Measurements from ENCODE around the gene TAP1.

The TAP1 gene

DNA sequence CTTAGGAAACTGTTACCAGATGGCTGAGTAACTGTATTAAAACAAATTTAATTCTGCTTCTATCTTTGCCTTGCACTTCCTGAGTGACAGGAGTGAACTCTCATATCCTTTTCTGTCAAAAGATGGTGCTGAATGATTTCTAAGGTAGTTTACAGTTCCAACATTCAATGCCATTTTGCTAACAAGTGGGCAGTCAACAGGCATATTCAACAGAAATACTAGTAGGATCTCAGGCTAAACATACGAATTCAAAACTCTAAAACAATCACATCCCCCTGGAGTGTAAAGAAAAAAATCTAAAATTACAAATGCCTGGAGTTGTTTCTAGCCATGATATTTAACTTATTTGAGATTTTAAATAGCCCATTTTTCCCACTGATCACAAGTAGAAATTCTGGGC, 7.2 kb upstream of the TAP1 start:
- DNase-seq (ENCODE audit: low read depth): no peak

DNA sequence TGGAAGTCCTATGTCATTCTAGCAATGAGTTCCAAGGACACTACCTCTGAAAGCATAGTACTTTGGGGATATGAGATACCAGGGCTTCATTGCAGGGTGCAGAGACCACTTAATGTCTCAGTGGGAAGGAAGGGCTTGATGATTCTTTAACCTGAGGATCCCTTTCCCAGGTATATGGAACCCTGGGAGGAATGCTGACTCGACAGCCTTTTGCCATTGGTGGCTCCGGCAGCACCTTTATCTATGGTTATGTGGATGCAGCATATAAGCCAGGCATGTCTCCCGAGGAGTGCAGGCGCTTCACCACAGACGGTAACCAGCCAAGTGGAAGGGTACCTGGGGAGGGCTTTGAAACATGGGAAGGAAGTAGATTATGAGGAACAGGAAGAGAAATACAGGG, 4.7 kb upstream of the TAP1 start:
- DNase-seq (ENCODE audit: low read depth): no peak

DNA sequence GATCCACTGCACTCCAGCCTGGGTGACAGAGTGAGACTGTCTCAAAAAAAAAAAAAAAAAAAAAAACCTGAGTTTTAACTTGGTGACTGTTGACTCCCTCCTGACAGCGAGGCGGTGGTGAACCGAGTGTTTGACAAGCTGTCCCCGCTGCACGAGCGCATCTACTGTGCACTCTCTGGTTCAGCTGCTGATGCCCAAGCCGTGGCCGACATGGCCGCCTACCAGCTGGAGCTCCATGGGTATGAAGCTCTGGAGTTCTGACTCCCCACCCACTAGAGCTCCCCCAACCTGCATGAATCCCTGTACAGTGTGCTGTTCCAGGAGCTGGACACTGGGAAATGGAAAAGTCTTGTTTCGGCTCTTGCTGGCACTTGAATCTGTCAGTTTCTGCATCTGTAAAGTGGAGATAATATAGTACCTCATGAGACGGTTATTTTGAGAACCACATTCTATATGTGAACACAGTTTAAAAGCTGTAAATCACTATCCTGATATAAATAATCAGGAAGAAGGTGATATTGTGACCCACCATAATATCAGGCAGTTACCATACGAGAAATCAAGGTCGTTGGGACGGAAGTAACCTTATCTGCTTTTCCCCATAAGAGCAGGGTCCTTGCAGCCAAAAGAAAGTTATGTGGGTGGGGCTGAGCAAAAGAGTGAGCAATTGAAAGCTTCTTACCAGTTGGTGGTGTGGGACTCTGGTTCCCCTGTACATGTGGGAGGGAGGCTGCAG, 3.8 kb upstream of the TAP1 start:
- DNase-seq (ENCODE audit: low read depth): no peak

DNA sequence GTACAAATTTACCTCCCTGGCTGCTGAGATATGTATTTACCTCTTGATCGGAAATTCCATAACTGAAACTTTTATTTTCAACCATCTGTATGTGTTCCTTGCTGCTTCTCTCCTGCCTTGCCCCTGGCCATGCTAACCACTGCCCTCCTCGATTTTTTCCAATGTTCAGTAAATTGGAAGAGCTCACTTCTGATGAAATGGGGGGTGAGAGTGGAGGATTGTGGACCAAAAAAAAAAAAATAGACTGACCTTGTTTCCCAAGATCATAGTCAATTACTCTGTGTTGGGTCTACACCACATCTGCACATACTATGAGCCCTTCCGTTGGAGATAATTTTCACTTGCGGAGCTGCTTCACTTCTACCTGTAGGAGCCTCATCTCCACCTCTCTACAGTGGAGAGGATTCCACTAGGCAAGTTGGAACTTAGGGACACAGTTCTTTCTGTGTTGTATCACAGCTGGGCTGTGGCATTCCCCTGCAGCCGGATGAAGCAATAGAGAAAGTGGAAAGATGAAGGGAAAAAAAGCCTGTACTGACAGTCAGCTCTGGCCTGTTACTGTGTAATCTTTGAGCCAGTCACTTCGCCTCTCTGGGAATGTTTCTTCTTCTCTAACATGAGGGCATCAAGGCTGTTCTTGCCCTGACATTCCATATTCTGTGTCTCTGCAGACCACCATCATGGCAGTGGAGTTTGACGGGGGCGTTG, 2.1 kb upstream of the TAP1 start:
- DNase-seq (ENCODE audit: low read depth): no peak

DNA sequence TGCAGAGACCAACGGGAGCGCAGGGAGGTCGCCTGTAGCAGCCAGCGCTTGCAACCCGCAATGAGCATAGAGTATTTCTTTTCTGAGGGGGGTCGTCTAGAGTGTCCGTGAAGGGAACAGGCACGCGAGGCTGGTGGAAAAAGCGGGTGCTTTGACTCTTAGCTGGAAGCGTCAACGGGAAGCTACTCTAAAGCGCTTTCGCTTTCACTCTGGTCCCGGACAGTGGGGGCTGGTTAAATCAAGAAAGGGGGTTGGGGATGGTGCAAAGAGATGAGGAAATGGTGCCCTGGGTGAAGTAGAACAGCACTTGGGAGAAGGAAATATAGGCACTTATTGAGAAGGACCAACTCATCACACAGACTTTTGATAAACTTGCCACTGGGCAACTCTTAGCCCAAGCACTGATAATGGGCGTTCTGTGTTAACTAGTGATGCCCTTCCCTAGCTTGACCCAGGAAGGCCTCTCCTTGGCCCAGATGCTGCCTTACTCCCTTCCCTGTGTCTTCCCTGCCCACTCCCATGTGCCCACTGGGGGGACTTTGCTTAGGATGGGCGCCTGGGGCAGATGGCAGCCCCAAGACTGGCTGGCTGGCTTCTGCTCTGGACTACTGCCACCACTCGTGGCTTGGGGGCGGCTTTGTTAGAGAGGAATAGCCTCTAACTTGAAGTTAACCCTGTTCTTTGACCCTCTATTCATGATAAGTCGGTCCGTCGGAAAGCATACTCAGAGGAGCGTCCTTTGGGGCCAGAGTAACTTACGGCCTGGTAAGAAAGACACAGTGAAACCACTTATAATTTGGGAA, 1.1 kb upstream of the TAP1 start:
- peak; percentile 61 for DNase-seq (ENCODE audit: low read depth)

DNA sequence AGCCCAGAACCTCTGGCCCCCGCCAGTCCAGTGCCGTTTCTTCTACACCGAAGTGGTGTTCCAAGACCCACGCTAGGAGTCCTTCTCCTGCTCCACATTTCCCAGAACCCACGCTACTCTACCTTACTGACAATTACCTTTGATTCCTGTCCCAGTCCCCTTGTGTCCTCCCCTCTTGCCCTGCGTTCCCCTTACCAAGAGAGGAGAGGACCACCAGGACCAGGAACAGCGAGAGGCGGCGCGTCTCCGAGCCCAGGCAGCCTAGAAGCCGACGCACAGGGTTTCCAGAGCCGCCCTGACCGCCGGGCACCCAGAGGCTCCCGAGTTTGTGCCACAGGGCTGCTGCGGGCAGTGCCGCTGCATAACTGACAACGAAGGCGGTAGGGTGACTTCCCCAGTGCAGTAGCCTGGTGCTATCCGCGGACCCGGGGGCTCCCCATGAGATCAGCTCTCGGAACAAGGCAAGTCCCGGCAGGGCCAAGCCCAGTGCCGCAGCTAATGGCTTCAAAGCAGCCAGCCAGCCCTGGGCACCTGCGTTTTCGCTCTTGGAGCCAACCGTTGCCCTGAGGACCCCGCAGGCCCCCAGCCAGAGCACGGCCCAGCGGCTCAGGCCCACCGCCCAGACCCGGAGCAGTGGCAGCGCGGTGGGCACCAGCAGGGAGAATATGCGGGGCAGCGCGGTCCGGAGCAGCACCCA, 512 bp downstream of the TAP1 start:
- no peak for DNase-seq (ENCODE audit: low read depth)

DNA sequence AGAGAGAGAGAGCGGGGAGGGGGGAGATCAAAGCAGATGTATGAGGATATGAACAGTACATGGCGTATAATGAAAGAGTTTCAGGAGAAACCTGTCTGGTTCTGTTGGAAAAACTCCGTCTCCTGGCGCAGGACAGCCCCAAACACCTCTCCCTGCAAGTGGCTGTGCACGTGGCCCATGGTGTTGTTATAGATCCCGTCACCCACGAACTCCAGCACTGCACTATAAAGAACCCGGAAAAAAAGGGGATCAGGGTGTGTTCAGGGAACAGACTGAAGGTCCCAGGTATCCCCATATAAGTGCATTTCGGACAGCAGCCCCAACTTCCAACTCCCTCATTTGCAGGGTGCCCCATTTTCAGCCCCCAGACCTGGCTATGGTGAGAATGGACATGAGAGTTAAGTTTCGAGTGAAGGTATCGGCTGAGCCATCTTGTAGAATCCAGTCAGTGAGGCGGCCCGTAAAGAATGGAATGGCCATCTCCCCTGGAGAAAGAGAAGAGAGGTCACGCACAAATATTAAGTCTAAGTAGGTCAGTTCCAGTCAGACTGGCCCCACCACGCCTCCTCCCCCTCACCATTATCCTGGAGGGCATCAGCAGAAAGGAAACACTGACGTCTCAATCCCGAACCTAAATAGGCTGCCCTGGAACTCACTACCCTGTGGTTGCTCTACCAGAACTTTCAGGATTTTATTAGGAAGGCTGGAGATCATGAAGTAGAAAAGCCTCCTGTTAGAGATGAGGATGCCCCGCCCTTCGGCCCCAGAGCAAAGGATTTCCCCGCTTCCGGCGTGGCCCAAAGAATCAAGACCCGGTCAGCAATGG, 1.3 kb downstream of the TAP1 start:
- DNase-seq (ENCODE audit: low read depth): no peak

DNA sequence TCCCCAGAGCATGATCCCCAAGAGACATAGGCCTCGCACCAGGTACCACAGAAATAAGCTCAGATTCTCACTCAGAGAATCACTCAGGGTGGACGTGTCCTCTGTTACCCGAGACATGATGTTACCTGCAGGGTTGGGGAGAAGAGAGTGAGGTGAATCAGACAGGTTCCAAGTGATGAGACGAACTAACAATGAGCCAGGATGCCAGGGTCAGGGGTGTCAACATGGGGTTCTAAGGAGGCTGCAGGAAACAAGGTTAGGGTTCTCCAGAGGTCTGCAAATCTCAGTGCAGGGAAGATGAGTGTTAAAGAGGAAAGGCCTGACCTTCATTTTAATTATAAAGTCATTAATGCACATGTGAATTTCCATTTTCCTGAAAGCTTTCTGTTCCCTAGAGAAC, 2.5 kb downstream of the TAP1 start:
- no peak for DNase-seq (ENCODE audit: low read depth)

DNA sequence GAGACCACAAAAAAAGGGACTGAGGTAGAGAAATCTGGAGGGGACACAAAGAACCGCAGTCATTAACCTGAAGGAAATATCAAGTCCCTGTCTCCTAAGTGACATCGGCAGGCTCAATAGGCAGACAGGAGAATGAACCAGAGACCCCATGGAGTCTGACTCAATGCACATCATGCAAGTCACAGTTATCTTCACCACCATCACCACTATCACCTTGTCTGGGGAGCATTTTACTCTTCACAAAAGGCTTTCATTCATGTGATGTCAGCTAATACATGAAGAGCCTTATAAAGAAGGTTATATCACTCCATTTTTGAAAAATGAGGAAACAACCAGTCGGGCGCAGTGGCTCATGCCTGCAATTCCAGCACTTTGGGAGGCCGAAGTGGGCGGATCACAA, 4.4 kb downstream of the TAP1 start:
- DNase-seq (ENCODE audit: low read depth): no peak

DNA sequence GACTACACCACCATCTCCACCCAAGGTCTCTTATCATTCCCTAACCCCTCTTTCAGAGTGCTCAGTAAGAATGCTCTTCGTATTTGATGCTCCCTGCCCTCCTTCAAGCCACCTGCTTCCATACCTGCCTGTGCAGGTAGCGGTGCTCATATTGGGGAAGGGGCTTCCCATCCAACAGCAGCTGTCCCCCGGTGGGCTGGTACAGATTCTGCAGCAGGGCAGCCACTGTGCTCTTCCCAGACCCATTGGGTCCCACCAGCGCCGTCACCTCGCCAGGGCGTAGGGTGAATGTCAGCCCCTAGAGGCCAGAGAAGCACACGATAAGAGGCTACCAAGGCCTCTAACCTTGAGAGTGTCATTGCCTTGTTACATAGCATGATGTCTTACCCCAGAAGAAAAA, 5.7 kb downstream of the TAP1 start:
- DNase-seq (ENCODE audit: low read depth): no peak

DNA sequence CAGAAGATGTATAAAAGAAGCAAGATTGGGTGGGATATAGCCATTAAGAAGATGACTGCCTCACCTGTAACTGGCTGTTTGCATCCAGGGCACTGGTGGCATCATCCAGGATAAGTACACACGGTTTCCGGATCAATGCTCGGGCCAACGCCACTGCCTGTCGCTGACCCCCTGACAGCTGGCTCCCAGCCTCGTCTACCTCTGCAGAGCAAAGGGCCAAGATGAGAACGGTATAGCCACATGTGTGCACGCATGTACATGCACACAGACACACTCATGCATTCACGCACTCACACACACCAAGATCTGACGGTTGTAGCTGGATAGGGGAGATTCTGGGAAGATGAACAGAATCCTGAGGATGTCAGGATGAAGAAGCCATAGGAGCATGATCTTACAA, 6.5 kb downstream of the TAP1 start:
- DNase-seq (ENCODE audit: low read depth): no peak

DNA sequence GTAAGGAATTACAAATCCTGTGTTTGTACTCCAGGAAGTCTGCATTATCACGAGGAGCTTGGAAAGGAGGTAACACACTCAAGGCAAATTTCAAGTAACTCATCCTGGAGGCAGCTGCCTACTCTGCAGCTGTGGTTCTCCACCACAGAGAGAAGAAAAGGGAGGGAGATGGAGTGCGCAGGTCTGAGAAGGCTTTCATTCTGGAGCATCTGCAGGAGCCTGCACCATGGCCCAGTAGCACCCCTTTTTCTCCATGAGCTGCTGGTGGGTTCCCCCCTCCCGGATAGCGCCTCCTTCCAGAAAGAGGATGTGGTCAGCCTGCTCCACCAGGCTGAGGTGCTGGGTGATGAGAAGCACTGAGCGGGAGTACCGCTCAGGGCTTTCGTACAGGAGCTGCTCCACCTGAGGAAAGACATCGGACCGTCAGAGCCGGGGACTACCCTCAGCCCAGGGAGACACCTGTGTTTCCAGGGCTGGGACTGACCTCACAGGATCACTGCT, 8.1 kb downstream of the TAP1 start:
- peak; percentile 35 for DNase-seq (ENCODE audit: low read depth)

DNA sequence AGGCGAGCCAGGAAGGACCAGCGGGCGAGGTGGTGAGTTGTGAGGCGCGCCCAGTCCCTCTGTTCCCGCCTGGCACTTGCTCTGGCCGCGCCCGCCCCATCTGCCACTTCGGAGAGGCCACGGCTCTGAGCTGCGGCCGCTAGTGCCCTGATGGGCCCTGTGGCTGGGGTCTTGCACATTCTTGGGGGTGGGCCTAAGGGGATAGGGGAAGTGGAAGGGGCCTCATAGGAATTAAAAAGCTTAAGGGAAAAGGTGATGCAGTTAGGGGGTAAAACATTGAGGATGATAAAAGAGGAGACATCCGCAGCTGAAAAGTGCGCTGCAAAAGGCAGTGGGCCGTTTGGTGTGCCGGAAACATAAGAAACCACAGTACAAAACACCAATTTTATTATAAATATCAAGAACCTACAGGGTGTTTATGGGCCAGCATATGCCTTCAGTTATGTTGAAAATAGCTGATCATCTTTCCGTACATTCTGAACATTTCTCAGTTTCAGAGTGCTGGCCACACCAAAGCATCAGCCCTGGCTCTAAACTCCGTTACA, 8.6 kb downstream of the TAP1 start:
- no peak for DNase-seq (ENCODE audit: low read depth)

DNA sequence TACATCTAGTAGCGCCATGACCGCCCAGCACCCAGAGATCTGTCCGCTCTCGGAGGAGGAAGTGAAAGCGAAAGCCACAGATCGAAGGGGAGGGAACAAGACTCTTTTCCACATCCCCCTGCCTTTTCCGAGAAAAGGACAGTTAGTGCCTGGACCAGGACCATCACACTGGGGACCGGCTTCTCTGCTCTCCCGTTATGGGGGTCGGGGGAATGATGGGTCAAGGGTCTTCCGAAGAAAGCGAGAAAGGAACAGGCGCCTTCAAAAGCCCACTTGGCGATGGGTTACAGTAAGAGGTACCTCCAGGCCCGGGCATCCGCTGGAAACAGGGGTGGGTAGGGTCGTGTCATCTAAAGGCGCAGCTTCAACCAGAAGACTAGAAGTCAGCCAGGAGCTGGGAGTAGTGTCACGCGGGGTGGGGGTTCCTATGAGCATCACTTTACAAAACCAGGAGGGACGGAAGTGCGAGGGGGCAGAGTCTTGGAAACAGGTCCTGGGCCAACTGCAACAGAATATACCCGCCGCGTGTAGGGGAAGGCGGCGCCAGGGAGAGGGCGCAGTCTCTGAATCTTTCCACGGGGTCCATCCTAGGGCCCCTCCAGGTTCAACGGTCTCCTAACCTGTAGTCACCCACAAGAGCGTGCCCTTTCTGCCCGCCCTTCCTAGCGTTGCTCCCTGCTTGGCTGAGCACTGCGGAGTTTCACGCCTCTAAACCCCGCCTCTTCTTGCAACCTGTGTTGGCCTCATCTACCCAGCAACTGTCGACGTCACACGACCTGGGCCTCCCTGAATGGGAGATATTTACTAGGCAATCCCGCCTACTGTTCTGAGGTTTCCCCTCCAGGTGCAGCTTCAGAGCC, 9.3 kb downstream of the TAP1 start, which contains the start of gene PSMB8:
PSMB8 (minus strand) TSS at position 69 of the 860 bp plus-strand sequence; CDS start at position 18, 51 bp downstream.
- DNase-seq (ENCODE audit: low read depth): peak; percentile 96

DNA sequence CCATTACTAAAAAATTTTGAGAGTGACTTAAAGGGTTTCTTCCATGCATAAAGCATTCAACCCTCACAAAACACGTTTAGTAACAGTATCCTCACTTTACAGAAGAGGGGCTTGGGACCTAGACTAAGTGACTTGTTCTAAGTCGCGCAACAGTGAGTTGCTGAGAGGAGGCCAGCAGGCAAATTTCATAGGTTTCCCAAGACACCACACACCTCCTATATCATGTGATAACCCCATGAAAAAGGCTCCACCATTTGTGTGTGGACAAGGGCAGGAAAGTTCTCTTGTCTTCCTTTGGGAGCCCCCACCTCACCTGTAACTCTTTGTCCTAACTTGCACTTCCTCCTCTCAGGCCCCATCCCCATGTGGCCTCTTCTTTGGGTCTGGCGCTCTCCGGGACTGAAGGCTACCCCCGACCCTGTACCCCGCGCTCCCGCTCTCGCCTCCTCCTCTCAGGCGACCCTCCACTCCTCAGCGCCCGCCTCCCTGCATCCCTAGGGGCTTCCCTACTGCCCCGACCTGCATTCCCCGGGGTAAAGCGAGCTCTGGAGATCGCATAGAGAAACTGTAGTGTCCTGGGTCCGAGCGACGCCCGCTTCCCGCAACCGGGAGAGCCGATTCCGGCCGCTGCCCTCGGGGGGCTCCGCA, 10.0 kb downstream of the TAP1 start:
- no peak for DNase-seq (ENCODE audit: low read depth)

DNA sequence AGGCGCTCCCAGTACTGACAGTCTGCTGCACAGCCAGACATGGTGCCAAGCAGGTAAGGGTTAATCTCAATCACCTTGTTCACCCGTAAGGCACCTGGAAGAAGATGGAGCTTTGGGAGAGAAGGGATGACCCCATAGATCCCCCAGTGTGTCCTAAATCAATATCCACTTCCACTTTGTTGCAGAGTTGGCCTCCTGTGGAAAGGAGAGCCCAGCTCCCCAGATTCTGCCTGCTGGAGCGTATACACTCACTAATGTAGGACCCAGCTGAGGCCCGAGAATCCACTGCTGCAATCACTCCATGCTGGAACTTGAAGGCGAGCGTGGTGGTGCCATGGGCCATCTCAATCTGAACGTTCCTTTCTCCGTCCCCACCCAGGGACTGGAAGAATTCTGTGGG, 10.8 kb downstream of the TAP1 start:
- no peak for DNase-seq (ENCODE audit: low read depth)

DNA sequence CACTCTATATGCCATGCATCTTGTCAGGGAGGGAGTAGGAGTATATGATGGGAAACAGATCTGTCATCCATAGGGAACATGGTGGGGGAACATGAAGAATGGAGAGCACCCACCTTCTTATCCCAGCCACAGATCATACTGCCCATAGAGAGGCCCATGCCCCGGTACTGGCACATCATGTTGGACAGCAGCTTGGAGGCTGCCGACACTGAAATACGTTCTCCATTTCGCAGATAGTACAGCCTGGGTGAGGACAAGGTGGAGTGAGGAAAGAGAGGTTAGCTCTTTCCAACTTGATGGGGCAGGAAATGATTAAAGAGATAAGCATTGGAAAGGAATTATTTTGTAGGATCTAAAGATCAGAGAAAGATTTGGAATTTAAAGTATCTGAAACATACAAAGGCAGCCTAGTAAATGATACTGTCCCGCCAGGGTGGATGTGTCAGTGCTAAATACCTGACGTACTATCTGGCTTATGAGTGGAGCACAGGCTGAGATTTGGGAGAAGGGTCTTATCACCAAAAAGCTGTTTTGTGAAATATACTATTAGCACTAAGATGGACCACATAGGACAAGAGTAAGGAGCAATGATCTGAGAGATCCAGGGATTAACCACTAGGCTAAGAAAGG, 11.4 kb downstream of the TAP1 start:
- DNase-seq (ENCODE audit: low read depth): no peak

DNA sequence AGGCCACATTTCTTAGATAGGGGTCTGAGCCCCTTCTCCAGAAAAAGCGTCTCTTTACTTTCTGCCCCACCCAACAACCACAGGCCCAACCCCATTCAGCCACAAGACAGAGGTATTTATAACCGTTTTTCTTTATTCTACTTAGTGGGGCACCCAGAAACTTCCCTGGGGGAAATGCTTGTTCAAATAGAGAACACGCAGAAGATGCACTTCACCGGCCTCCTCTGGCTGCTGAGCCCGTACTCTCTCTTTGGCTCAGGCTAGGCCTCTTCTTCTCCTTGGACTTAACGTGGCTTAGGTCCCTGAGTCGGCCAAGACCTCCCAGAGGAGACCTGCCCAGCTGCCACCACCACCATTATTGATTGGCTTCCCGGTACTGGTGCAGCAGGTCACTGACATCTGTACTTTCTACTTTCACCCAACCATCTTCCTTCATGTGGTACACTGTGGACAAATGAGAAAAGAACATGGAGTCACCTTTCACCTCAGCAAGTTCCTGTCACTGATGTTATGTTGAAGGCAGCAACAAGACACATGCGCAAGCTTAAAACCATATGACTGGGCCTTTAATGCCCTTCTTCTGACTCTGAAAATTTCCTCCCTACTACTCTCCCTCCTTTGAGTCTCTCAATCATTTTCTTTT, 12.8 kb downstream of the TAP1 start:
- no peak for DNase-seq (ENCODE audit: low read depth)

All from activated T-cell treated with anti-CD3 and anti-CD28 coated beads for 24 hours (primary cell).